HG03558 (cell line): Measurements from ENCODE around the gene HDHD3.
A peak's percentile ranks its signal among the peaks of the same experiment; 100 is the strongest.
"Not testable (repeated sequence)": the region's sequence is repeated elsewhere in the genome, so short reads cannot be mapped to it uniquely, and the experiment has no call there.

Experiments used
- ATAC-seq: cut with Tn5 transposase; IDR thresholded peaks from one replicate; pipeline ENCODE4 v1.9.1; 2021; ENCODE audit warnings: moderate number of reproducible peaks; ENCODE audit not compliant: unreplicated experiment; ENCODE audit errors: extremely low read depth

HDHD3 gene

GRCh38 chr9:113376634-113377567 is at the start of gene HDHD3:
HDHD3 (minus strand) TSS chr9:113376986; CDS start chr9:113374354, 2,632 bp downstream.
- ATAC-seq = peak; percentile 67

GRCh38 chr9:113425072-113425471 is 48.3 kb upstream of the HDHD3 start:
- no peak for ATAC-seq

- no peak for ATAC-seq
Measured at GRCh38 chr9:113421726-113422125, 44.9 kb upstream of the HDHD3 start.

- no peak for ATAC-seq
Measured at GRCh38 chr9:113417370-113417769, 40.6 kb upstream of the HDHD3 start.

GRCh38 chr9:113416149-113416721 is 39.4 kb upstream of the HDHD3 start:
- ATAC-seq = peak; percentile 89

- peak; percentile 71 for ATAC-seq
Measured at GRCh38 chr9:113410207-113410864, 33.5 kb upstream of the HDHD3 start, which contains the start of the genes C9orf43 and POLE3. C9orf43 (plus strand) TSS chr9:113410747; CDS start chr9:113413494, 2,747 bp downstream. POLE3 (minus strand) TSS chr9:113410675; CDS start chr9:113410293, 382 bp downstream.

- no peak for ATAC-seq
Measured at GRCh38 chr9:113409883-113410206, 33.1 kb upstream of the HDHD3 start.

GRCh38 chr9:113409481-113409880 is 32.7 kb upstream of the HDHD3 start:
- ATAC-seq = no peak

GRCh38 chr9:113406873-113407511 is 30.2 kb upstream of the HDHD3 start:
- ATAC-seq = not testable (repeated sequence)

GRCh38 chr9:113406353-113406752 is 29.6 kb upstream of the HDHD3 start:
- ATAC-seq = not testable (repeated sequence)

GRCh38 chr9:113403646-113404045 is 26.9 kb upstream of the HDHD3 start:
- ATAC-seq = no peak

GRCh38 chr9:113401027-113401792 is 24.4 kb upstream of the HDHD3 start, which contains the start of gene ALAD:
ALAD (minus strand) TSS chr9:113401284; CDS start chr9:113393559, 7,725 bp downstream.
- peak; percentile 90 for ATAC-seq

- no peak for ATAC-seq
Measured at GRCh38 chr9:113399646-113400200, 22.9 kb upstream of the HDHD3 start.

GRCh38 chr9:113398796-113399195 is 22.0 kb upstream of the HDHD3 start:
- no peak for ATAC-seq

GRCh38 chr9:113397203-113397631 is 20.4 kb upstream of the HDHD3 start:
- ATAC-seq = no peak

- no peak for ATAC-seq
Measured at GRCh38 chr9:113395000-113395861, 18.4 kb upstream of the HDHD3 start.

GRCh38 chr9:113393281-113393680 is 16.5 kb upstream of the HDHD3 start:
- no peak for ATAC-seq

GRCh38 chr9:113391917-113392316 is 15.1 kb upstream of the HDHD3 start:
- no peak for ATAC-seq
